Astrocyte of the cerebellum (primary cell): ENCODE measurements around the gene ARSB.
"Not testable (repeated sequence)": the region's sequence is repeated elsewhere in the genome, so short reads cannot be mapped to it uniquely, and the experiment has no call there.

Source experiments
- DNase-seq: peaks from one replicate; pipeline ENCODE4 v3.0.0-alpha.2; 2011; ENCODE audit warnings: low read depth
- H3K4me3 ChIP-seq: 2 replicates; pipeline ENCODE4 v1.5.1; 2011; ENCODE audit warnings: mild to moderate bottlenecking, low read depth, low read length, moderate library complexity
- CTCF ChIP-seq: IDR thresholded peaks from 2 replicates; pipeline ENCODE4 v1.5.1; 2012; ENCODE audit warnings: low read length, low read depth, moderate library complexity, mild to moderate bottlenecking; ENCODE audit errors: missing control alignments
- in situ Hi-C: cut with HindIII; loops from 2 replicates; pipeline ENCODE4 v1.10.0; 2017; ENCODE audit warnings: low sequenced_read_pairs

The ARSB gene

GRCh38 chr5:78738104-78738503 lies 247.0 kb downstream of the ARSB start:
- no peak overlapping the region for H3K4me3 ChIP-seq
- in situ Hi-C loops = no loop called here
- TF ChIP-seq CTCF = no peak
- DNase-seq = no peak

- H3K4me3 ChIP-seq = no peak overlapping the region
- DNase-seq = no peak
- TF ChIP-seq CTCF = no peak
- in situ Hi-C loops = no loop called here
Measured at GRCh38 chr5:78735834-78736463, 249.2 kb downstream of the ARSB start.

- no peak for DNase-seq
- no peak for TF ChIP-seq CTCF
- in situ Hi-C loops = no loop called here
- H3K4me3 ChIP-seq = no peak overlapping the region
Measured at GRCh38 chr5:78734950-78735349, 250.2 kb downstream of the ARSB start.

- no peak for DNase-seq
- no peak overlapping the region for H3K4me3 ChIP-seq
- TF ChIP-seq CTCF = no peak
- in situ Hi-C loops = no loop called here
Measured at GRCh38 chr5:78734094-78734845, 250.8 kb downstream of the ARSB start.

- in situ Hi-C loops, H3K4me3 ChIP-seq, DNase-seq: not testable (repeated sequence)
Measured at GRCh38 chr5:78732721-78733120, 252.4 kb downstream of the ARSB start.

GRCh38 chr5:78731884-78732283 lies 253.2 kb downstream of the ARSB start:
- no peak overlapping the region for H3K4me3 ChIP-seq
- TF ChIP-seq CTCF = no peak
- in situ Hi-C loops = no loop called here
- DNase-seq = no peak

- H3K4me3 ChIP-seq = no peak overlapping the region
- in situ Hi-C loops = no loop called here
- no peak for TF ChIP-seq CTCF
- DNase-seq = no peak
Measured at GRCh38 chr5:78730300-78731094, 254.6 kb downstream of the ARSB start.
